Medulla oblongata (tissue), 1 donor: ENCODE results near the gene MPP4.
"Not testable (repeated sequence)": the region's sequence is repeated elsewhere in the genome, so short reads cannot be mapped to it uniquely, and the experiment has no call there.

Experiments used
- DNase-seq: peaks from one replicate; pipeline ENCODE4 v3.0.0-alpha.2; 2015; ENCODE audit errors: extremely low spot score

MPP4 gene

DNA sequence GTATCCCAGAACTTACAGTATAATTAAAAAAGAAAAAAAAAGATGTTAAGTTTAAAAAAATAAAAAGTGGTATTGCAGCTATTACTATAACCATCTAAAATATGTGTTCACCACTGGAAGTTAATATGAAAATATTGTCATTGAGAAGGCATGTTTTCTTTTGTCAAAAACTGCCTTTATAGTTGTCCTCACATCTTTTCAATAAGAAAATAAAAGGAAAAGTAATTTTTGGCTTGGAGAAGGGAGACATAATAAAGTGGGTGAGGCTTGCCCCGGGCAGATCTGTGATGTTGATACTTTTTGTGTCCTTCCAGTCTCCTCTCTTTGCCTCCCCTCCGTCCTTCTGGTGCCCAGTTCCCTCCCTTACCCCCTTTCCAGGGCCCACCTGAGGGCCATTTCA, 24.9 kb downstream of the MPP4 start:
- no peak for DNase-seq

DNA sequence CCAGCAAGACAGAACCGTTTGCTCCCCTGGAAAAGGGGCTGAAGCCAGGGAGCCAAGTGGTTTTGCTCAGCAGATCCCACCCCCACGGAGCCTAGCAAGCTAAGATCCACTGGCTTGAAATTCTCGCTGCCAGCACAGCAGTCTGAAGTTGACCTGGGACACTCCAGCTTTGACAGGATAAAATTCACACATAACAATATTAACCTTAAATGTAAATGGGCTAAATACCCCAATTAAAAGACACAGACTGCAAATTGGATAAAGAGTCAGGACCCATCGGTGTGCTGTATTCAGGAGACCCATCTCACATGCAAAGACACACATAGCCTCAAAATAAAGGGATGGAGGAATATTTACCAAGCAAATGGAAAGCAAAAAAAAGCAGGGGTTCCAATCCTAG, 27.2 kb downstream of the MPP4 start:
- not testable (repeated sequence) for DNase-seq

DNA sequence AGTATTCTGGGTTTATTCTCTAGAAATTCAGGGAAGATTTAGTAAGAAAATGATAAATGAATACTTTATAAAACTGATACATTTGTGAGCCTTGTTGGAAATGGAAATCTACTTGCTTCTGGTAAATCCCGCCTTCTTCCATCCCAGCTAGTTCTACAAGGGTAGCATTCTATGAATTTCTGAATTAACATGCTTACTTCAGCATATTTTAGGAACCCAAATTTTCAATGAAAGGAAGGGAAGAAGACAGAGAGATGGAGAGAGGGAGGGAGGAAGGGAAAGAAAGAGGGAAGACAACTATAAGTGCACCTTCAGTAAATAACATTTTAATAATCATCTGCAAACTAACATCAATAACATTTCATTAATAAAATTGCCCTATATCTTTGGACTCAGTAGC, 28.6 kb downstream of the MPP4 start:
- no peak for DNase-seq

DNA sequence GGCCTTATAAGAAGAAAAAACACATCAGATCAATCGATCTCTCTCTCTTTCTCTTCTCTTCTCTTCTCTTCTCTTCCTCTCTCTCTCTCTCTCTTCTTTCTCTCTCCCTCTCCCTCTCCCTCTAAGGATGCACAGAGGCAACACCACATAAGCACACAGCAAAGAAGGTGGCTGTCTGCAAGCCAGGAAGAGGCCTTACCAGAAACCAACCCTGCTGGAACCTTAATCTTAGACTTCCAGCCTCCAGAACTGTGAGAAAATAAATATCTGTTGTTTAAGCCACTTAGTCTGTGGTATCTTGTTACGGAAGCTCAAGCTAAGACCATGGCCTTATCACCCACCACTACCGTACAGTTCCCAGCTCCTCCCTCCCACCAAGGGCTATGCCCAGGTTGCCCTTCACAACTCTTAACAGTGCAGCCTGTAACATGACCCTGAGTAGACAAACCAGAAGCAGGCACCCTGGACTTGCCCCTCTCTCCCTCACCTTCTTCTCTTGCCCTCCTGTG, 30.0 kb downstream of the MPP4 start:
- DNase-seq: no peak

DNA sequence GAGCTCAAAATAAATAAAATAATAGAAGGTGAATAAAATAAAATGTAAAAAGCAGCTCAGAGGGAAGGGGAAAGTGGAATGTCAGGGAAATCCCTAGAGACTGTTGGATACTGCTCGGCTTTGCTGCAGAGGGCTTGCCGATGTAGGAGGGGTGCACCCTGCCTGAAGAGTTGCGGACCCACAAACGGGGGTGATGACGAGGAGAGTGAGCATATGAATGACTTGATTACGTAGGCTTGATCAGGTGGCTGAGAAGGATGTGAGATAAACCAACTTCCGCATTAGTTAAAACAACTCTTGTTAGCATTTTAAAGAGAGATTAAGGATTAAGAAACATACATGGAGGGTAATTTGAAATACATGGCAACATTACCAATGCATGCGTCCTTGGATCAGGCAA, 34.1 kb downstream of the MPP4 start:
- DNase-seq: no peak

DNA sequence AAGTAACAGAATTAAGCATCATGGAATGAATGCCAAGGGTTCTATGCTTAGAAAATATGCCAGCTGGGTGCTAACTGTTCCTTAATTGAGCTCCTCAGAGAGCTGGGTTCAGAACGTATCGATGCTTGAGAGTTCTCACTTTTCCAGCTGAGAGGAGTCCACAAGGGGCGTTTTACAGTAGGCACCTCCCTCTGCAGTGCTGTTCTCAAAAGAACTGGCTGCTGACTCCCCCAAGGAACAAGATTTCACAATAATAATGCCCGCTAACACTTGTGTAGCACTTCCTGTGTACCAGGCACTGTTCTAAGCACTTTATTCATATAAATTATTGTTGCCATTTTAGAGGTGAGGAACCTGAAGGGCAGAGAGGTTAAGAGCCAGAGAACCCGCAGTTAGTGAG, 37.1 kb downstream of the MPP4 start:
- no peak for DNase-seq

DNA sequence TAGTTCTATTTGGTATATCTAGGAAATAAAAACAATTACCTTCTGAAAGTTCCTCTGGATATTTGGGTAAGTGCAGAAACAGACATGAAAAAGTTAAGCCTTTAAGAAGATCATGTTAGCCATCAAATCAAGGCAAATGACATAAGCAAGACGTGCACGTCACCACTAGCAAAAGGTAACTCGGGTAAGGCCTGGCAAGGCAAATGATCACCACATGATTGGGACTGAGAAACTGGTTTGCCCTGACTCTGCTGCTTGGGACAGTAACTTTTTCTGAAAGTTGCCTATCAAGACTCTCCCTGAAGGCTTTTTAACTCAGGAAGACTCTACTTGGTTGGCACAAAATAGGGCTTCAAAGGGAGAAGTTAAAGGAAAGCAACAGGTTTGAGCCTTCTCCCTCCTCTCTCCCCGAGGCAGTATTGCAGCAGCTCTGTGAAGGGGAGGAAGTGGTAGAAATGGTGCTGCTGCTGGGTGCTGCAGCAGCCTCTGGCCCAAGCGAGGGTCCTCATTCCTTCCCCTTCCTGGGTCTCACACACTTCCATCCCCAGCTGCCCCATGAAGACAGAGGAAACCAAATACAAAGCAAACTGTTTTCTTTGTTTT, 38.0 kb downstream of the MPP4 start:
- DNase-seq: no peak

DNA sequence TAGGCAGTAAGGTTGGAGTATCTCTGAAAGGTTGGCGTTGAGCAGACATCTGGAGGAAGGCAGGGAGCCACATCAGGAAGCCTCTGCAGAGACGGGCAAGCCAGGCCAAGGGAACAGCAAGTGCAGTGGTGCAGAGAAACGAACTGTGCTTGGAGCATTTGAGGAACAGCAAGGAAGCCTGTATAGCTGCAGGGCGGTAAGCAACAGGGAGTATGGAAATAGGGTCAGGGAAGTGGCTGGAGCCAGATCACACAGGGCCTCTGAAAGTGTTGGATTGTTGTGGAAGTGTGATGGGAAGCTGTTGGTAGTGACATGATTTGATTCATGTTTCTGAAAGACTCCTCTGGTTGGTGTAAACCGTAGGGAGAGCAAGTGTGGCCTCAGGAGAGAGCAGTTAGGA, 41.7 kb downstream of the MPP4 start:
- DNase-seq: no peak

DNA sequence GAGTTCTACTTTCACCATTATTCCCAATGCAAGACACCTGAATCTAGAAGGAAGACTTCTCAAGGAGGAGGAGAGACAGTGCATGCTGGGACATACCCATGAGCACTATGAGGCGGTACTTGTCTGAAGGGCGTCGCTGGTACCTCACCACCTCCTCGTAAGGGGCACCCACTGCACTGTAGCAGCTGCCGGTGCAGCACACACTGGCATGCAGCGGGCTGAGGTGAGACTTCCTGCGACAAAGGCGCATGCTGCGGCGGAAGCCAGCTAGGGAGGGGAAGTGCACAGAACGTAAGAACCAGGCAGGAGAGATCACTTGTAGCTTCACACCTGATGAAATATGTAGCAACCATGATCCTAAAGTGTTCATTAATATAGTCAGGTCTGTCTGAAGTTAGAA, 42.3 kb downstream of the MPP4 start:
- DNase-seq: no peak

DNA sequence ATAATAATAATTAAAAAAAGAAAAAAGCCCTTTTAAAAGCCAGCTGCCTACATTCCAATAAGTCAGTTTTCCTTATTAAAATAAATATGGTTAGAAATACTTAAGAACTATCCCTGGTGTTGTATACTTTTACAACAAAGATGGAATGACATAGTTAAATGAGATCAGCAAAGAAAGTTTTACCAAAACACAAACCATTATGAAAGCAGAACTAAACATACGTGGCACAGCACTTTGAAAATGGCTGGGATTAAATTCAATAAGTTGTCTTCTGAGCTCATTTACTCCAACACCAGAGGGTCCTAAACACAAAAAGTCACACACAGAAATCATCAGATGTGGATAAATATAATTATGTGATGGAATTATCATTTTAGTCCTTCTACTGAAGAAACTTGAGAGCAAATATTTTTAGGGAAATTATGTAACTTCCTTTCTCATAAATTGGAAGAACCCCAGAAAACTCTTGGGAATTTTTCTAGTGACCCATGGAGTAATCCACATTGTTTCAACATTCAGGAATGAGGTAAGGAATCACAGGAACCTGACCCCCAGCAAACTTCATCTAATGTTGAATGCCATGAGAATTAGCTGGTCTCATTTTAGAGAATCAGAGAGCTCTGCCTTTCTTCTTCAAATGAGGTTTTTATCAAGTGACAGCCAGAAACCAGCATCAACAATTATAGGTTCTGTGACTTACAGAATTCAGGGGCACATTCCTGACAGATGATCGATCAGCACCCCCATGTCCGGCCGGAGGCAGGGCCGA, 43.6 kb downstream of the MPP4 start:
- no peak for DNase-seq

DNA sequence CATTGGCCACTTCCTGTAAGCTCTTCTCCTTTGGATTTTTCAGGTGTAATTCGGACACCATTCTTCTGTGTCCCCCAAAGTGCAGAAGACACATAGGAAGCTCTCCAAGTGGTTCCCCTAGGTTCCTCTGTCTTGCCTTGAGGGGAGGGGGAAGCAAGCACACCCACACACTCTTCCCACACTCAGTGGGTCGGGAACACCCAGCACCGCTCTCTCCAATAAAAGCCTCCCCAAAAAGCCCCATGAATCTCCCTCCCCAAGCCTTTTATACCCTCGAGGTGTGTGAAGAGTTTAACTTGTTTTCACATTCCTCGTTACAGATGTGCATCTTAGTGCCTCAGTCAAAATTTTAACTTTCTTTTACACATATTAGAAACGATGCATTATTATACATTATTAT, 45.2 kb downstream of the MPP4 start:
- DNase-seq: no peak

DNA sequence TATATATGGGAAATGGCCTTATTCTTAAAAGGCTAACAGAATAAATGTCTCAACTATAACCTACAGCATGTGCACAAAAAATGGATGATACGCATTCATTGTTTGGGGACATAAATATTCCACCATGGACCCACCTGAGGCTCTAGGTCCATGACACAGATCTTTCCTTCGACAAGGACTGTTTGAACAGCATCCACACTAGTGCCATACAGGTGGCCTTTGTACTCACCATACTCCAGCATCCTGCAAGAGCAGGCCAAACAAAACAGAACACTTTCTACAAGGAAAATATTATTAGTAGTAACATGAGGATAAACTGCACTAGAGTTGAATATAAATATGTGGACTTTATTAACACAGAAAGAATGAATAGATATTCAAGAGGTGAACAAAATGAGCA, 49.0 kb downstream of the MPP4 start:
- DNase-seq: no peak

DNA sequence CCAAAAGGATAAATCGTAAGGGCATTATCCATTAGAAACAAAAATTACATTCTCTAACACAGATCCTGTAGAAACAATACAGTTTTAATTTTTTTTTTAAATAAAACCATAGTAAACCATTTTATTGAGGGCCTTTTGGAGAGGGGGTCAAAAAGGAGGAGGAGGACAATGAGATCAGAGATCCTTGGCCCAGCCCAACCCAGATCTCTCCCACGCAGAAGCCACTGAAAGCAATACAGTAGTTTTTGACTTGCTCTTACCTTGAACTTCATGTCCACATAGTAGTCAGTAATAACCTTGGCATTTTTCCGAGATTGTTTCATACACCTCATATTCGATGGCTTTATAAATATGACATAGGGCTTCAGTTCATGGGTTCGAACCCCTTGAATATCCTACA, 51.0 kb downstream of the MPP4 start:
- DNase-seq: no peak

DNA sequence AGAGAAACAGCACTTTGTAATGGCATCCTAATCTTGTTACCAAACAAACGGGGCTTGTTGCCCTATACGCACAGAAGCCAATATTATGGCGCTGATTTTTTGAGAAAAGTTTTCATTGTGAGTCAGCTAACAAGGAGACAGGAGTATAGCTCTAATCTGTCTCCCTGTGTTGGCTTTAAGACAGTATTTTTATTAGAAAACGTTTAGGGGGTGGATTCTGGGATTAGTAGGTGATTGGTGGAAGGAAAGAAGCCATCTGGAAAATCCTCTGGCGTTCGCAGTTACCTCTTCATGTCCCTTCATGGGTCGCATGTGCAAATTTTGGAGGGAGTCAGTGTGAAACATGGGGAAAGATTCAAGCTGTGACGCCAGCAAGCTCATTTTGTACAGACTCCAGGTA, 54.4 kb downstream of the MPP4 start:
- DNase-seq: peak; percentile 46

DNA sequence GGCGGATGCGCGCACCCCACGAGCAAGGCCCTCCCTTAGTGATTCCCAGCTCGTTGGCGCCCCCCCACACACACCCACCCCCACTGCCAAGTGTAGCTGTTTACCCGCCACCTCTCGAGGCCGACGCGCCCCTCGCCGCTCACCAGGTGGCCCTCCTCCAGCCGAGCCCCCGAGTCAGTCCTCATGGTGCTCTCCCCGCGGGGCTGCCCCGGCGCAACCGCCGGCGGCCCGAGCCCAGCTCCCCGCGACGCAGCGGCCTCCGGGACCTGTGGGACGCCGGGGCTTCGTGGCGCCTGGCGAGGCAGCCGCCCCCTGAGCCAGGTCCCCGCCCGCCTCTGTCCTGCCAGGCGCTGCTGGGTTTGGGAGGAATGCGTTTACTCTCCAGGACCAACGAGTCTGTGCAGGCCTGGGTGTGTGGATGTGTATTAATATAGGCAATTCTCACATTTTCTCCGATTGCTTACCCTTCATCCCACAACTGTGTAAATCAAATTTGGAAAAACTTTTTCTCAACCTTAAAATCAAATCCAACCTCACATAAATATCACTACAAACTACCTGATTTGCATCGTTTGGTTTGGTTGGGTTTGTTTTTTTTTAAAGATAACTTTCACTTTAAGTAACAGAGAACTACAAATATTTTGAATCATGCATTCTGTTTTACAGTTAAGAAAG, 55.1 kb downstream of the MPP4 start, which contains the start of gene TMEM237:
Gene TMEM237 (minus strand): TSS at position 288 of the 675 bp plus-strand sequence. CDS start 103 bp downstream, at position 185.
- peak; percentile 16 for DNase-seq

DNA sequence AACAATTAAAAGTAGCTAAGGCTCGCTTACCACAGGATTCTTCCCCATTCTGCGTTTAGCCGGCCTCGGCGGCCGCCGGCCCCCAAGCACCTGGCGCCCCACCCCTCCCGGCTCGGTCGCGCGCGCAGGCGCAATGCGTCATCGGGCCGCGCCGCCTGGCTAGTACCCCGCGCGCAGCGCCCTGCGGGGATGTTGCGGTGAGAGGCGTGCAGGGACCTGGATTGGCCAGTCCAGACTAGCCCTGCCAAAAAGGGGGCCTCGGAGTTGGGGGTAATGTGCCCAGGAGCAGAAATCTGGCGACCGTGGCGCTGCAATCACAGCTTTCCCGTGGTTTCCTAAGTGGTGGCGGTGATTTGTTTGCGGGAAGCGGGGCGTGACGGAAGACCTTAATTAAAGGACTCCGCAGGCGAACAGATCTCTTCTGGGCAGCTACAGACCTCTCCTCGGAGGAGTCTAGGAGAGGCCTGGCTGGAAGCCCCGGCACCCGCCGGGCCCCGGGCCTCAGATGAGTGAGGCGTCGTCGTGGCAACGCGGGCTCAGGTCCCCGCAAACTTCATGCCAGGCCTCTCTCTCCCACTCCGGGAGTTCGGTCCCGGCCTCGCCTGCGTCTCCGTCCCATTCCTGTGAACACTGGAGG, 55.7 kb downstream of the MPP4 start:
- peak; percentile 86 for DNase-seq

DNA sequence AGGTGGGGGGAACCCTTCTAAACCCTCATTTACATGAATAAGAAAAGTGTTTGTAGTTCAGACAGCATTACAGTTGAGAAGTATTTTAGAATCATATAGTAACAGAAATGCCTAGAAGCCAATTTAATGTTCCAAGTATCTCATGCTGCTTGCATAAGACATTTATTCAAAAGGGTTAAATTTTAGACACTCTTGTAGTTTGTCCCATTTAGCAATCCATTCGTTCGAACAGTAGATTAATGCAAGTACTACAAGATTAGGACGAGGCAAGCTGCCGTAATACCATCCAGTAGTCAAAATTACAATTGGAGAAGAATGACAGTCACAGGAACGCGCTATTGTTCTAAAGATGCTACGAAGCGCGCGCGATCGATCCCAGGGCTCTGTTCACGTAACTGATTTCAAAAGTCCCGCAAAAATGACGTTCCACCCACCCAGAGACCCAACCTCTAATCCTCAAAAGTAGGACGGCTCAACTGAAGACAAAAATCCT, 56.3 kb downstream of the MPP4 start:
- no peak for DNase-seq

DNA sequence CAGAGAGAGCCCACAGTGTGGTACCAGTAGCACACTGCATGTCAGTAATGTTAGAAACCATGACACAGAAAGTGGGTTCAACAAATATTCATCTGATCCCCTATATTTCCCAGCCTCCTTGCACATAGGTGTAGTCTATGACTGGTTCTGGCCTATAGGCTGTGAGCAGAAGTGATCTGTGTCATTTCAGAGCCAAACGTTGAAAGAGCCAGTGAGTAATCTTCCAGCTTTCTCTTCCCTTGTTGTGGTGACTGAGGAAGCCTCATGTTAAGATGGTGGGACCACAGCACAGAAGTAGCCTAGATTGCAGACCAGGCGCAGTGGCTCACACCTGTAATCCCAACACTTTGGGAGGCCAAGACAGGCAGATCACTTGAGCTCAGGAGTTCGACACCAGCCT, 59.2 kb downstream of the MPP4 start:
- DNase-seq: no peak

DNA sequence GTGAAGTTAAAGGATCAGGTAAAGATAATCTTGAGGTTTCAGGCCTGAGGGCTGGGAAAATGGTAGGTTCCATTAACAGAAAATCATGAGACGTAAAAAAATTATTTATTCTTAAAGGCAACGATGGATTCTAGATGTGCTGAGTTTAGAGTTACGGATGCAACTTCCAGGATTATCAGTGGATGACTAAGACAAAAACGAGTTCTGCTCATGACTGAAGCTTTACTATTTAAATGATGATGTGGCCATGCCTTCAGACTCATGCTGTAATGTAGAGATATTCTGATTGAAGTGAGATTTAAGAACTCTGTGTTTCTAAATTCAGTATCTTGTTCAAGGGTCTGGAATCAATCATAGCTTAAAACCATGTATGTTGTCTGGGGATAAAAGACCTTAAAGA, 60.1 kb downstream of the MPP4 start:
- no peak for DNase-seq

DNA sequence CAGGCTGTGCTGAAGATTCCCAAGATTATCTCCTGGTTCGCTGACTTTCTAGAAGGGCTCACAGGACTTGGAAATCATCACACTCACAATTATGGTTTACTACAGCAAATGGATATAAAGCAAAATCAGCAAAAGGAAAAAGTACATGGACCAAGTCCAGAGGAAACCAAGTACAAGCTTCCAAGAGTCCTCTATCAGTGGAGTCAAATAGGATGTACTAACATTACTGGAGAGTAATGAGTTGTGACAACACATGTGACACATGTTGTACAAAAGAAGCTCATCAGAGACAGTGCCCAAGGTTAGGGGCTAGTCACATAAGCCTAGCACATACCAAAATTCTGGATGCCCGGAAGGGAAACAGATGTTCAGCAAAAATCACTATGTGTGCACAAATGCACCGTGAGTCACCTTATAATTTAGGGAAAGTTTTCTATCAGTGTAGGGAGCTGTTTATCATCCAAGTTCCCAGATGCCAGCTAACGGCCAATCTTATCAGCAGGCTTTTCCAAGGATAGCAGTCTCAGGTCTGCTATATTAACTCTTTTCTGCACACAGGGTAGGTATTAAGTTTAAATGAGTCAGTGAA, 64.7 kb downstream of the MPP4 start:
- DNase-seq: no peak

DNA sequence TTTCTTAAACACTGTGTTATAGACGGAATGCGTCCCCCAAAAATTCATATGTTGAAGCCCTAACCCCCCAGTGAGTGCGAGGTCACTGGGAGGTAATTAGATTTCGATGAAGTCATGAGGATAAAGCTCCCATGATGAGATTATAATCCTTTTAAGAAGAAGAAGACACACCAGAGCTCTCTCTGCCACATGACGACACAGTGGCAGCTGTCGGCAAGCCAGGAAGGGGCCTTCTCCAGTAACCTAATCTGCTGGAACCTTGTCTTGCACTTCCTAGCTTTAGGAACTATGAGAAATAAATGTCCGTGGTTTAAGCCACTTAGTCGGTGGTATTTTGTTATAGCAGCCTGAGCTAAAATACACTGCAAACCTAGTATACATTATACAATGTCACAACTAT, 67.4 kb downstream of the MPP4 start:
- no peak for DNase-seq

DNA sequence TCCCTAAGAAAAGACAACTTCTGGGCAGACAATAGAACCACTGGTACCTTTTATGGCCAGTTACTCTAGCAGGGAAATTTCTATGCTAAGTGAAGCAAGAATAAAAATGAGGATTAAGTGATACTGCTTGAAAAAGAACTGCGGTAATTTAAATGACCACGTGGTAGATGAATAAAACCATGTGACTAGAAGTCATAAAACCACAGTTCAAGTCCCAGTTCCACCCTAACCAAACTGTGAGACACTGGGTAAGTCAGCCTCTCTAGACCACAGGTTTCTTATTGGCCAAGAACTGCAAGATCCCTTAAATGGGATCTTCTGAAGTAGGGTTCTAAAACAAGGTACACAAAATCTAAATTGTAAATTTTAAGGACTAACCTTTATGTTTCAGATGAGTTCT, 67.9 kb downstream of the MPP4 start:
- no peak for DNase-seq
